Measurements from ENCODE around the gene LILRA1. TPM values are rescaled to one million over a fixed set of nuclear protein-coding genes. Genes with fewer than 3 reads are reported as not detected.
"Not testable (repeated sequence)": the region's sequence is repeated elsewhere in the genome, so short reads cannot be mapped to it uniquely, and the experiment has no call there.

The LILRA1 gene
- total RNA-seq, 1 donor from 2014 or later: 0.11 TPM

GRCh38 chr19:54572696-54573311, 20.6 kb upstream of the LILRA1 start:
- ChIA-PET CTCF (interaction anchor here (2.5 kb wide), 1 partner anchor 80 kb away, joined by 5 read pairs; no protein-coding TSS in a partner anchor), POLR2A (interaction anchor here (1.5 to 1.6 kb wide), 2 partner anchors 11 to 43 kb away, joined by 3 to 4 read pairs; no protein-coding TSS in a partner anchor)
- peak overlapping the region; percentile 62 for H3K27ac Mint-ChIP-seq
- no peaks in the 10 kb centered on the region for H3K36me3 Mint-ChIP-seq (ENCODE audit: low read depth)
- no peaks in the 10 kb centered on the region for H3K9me3 Mint-ChIP-seq
- H3K27me3 Mint-ChIP-seq: peaks cover 5% of the 10 kb centered on the region
- TF ChIP-seq CTCF (IDR thresholded peaks at IDR 0.05): no peak
- peaks cover 32% of the 10 kb centered on the region for H3K4me1 Mint-ChIP-seq
- ATAC-seq (ENCODE audit: low read depth): peak; percentile 21
- DNase-seq: no peak
- H3K4me3 Mint-ChIP-seq: peak overlapping the region; percentile 58
- intact Hi-C loops (cut with micrococcal nuclease): loop anchor here (5.0 kb wide), 1 partner anchor 44 kb away; no protein-coding TSS in a partner anchor

- ChIA-PET POLR2A (interaction anchor here (1.5 to 1.6 kb wide), 2 partner anchors 11 to 43 kb away, joined by 3 to 4 read pairs; no protein-coding TSS in a partner anchor), CTCF (interaction anchor here (2.5 kb wide), 1 partner anchor 79 kb away, joined by 5 read pairs; no protein-coding TSS in a partner anchor)
- H3K27me3 Mint-ChIP-seq: peaks cover 5% of the 10 kb centered on the region
- no peaks in the 10 kb centered on the region for H3K9me3 Mint-ChIP-seq
- peak within 1 kb of the TSS; percentile 62 for H3K27ac Mint-ChIP-seq
- intact Hi-C loops (cut with micrococcal nuclease): loop anchor here (5.0 kb wide), 1 partner anchor 44 kb away; no protein-coding TSS in a partner anchor
- H3K4me1 Mint-ChIP-seq: peaks cover 29% of the 10 kb centered on the region
- H3K36me3 Mint-ChIP-seq (ENCODE audit: low read depth): no peaks in the 10 kb centered on the region
- H3K4me3 Mint-ChIP-seq: peak within 1 kb of the TSS; percentile 58
- peak; percentile 58 for ATAC-seq (ENCODE audit: low read depth)
- DNase-seq: no peak
- no peak for TF ChIP-seq CTCF (IDR thresholded peaks at IDR 0.05)
These were observed 20.0 kb upstream of the LILRA1 start, which contains the start of gene LILRA2 for GRCh38 chr19:54573330-54573872. Gene LILRA2 (plus strand): TSS chr19:54573790. CDS start chr19:54573879, 89 bp downstream.

- H3K36me3 Mint-ChIP-seq (ENCODE audit: low read depth): no peaks in the 10 kb centered on the region
- H3K27ac Mint-ChIP-seq: no peak overlapping the region
- no peaks in the 10 kb centered on the region for H3K9me3 Mint-ChIP-seq
- no peak for TF ChIP-seq CTCF (IDR thresholded peaks at IDR 0.05)
- peaks cover 25% of the 10 kb centered on the region for H3K4me1 Mint-ChIP-seq
- ATAC-seq (ENCODE audit: low read depth) (no peak), DNase-seq (no peak)
- intact Hi-C loops (cut with micrococcal nuclease): loop anchor here (5.0 kb wide), 1 partner anchor 43 kb away; no protein-coding TSS in a partner anchor
- ChIA-PET POLR2A (no interaction called here), CTCF (interaction anchor here (2.5 kb wide), 1 partner anchor 79 kb away, joined by 5 read pairs; no protein-coding TSS in a partner anchor)
- H3K4me3 Mint-ChIP-seq: no peak overlapping the region
- peaks cover 5% of the 10 kb centered on the region for H3K27me3 Mint-ChIP-seq
These were observed 19.4 kb upstream of the LILRA1 start for GRCh38 chr19:54574051-54574450.

GRCh38 chr19:54574527-54575056, 18.8 kb upstream of the LILRA1 start:
- ChIA-PET CTCF (interaction anchor here (2.5 kb wide), 1 partner anchor 78 kb away, joined by 5 read pairs; no protein-coding TSS in a partner anchor), POLR2A (no interaction called here)
- Mint-ChIP-seq H3K4me1 (peaks cover 25% of the 10 kb centered on the region), H3K9me3 (no peaks in the 10 kb centered on the region), H3K27me3 (peaks cover 5% of the 10 kb centered on the region), H3K36me3 (ENCODE audit: low read depth) (no peaks in the 10 kb centered on the region), H3K4me3 (no peak overlapping the region), H3K27ac (no peak overlapping the region)
- no peak for TF ChIP-seq CTCF (IDR thresholded peaks at IDR 0.05)
- DNase-seq: no peak
- intact Hi-C loops (cut with micrococcal nuclease): loop anchor here (5.0 kb wide), 1 partner anchor 43 kb away; no protein-coding TSS in a partner anchor
- no peak for ATAC-seq (ENCODE audit: low read depth)

GRCh38 chr19:54575205-54575604, 18.2 kb upstream of the LILRA1 start:
- CTCF ChIA-PET; H3K4me3 Mint-ChIP-seq; H3K9me3 Mint-ChIP-seq; ATAC-seq (ENCODE audit: low read depth); POLR2A ChIA-PET; H3K27me3 Mint-ChIP-seq; H3K36me3 Mint-ChIP-seq (ENCODE audit: low read depth); H3K27ac Mint-ChIP-seq; intact Hi-C loops (cut with micrococcal nuclease); DNase-seq: not testable (repeated sequence)
- peaks cover 25% of the 10 kb centered on the region for H3K4me1 Mint-ChIP-seq

Data from activated B cell treated with CpG ODN at 0.5 μM for 24 hours (primary cell).